Suppressor macrophage treated with lipopolysaccharide for 4 hours (primary cell): ENCODE data around the gene IL1B.
A peak's percentile ranks its signal among the peaks of the same experiment; 100 is the strongest.
"Not testable (repeated sequence)": the region's sequence is repeated elsewhere in the genome, so short reads cannot be mapped to it uniquely, and the experiment has no call there.

Source experiments
- DNase-seq: peaks from one replicate; pipeline ENCODE4 v3.0.0-alpha.2; 2020

IL1B gene

GRCh38 chr2:112836695-112837117, at the start of gene IL1B:
IL1B (minus strand) TSS chr2:112836779; CDS start chr2:112836229, 550 bp downstream.
- peak; percentile 95 for DNase-seq

GRCh38 chr2:112886291-112886690, 49.7 kb upstream of the IL1B start:
- DNase-seq, result no peak

- DNase-seq, result peak; percentile 78
These were observed 48.9 kb upstream of the IL1B start for GRCh38 chr2:112885506-112885902.

- peak; percentile 87 for DNase-seq
These were observed 48.4 kb upstream of the IL1B start for GRCh38 chr2:112884869-112885505.

GRCh38 chr2:112883669-112884068, 47.1 kb upstream of the IL1B start:
- DNase-seq, result no peak

GRCh38 chr2:112881217-112881985, 44.8 kb upstream of the IL1B start:
- DNase-seq, result peak; percentile 91

GRCh38 chr2:112880696-112881095, 44.1 kb upstream of the IL1B start:
- peak; percentile 20 for DNase-seq

- DNase-seq, result peak; percentile 77
These were observed 43.5 kb upstream of the IL1B start for GRCh38 chr2:112880091-112880531.

GRCh38 chr2:112879491-112880041, 43.0 kb upstream of the IL1B start:
- DNase-seq, result no peak

GRCh38 chr2:112877423-112877822, 40.8 kb upstream of the IL1B start:
- DNase-seq, result no peak

- DNase-seq, result peak; percentile 30
These were observed 40.4 kb upstream of the IL1B start for GRCh38 chr2:112876971-112877361.

- peak; percentile 23 for DNase-seq
These were observed 39.8 kb upstream of the IL1B start for GRCh38 chr2:112876257-112876970.

GRCh38 chr2:112870841-112871835, 34.6 kb upstream of the IL1B start:
- peak; percentile 59 for DNase-seq

- peak; percentile 64 for DNase-seq
These were observed 32.8 kb upstream of the IL1B start for GRCh38 chr2:112869258-112869842.

- no peak for DNase-seq
These were observed 31.4 kb upstream of the IL1B start for GRCh38 chr2:112867701-112868631.

- no peak for DNase-seq
These were observed 29.7 kb upstream of the IL1B start for GRCh38 chr2:112866128-112866835.

- no peak for DNase-seq
These were observed 27.5 kb upstream of the IL1B start for GRCh38 chr2:112864072-112864471.

GRCh38 chr2:112859406-112860183, 23.0 kb upstream of the IL1B start:
- not testable (repeated sequence) for DNase-seq

- no peak for DNase-seq
These were observed 14.0 kb upstream of the IL1B start for GRCh38 chr2:112850588-112850987.
